Measurements from ENCODE around the gene GNPTAB. TPM values are rescaled to one million over a fixed set of nuclear protein-coding genes. Genes with fewer than 3 reads are reported as not detected.

Gene GNPTAB
- total and polyA plus RNA-seq, 2 of the 13 experiments (the other 11 are each of a cell fraction or from before 2014, with no cell fraction given): 13.6 to 19.4 TPM

- TF ChIP-seq, protein P1, sequence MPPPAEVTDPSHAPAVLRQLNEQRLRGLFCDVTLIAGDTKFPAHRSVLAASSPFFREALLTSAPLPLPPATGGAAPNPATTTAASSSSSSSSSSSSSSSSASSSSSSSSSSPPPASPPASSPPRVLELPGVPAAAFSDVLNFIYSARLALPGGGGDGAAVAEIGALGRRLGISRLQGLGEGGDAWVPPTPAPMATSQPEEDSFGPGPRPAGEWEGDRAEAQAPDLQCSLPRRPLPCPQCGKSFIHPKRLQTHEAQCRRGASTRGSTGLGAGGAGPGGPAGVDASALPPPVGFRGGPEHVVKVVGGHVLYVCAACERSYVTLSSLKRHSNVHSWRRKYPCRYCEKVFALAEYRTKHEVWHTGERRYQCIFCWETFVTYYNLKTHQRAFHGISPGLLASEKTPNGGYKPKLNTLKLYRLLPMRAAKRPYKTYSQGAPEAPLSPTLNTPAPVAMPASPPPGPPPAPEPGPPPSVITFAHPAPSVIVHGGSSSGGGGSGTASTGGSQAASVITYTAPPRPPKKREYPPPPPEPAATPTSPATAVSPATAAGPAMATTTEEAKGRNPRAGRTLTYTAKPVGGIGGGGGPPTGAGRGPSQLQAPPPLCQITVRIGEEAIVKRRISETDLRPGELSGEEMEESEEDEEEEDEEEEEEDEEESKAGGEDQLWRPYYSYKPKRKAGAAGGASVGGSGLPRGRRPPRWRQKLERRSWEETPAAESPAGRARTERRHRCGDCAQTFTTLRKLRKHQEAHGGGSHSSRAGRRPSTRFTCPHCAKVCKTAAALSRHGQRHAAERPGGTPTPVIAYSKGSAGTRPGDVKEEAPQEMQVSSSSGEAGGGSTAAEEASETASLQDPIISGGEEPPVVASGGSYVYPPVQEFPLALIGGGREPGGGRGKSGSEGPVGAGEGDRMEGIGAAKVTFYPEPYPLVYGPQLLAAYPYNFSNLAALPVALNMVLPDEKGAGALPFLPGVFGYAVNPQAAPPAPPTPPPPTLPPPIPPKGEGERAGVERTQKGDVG (CRISPR knock-in tag; IDR thresholded peaks at IDR 0.05; ENCODE audit: borderline replicate concordance): no peak
- TF ChIP-seq ZSCAN25 (CRISPR knock-in tag; IDR thresholded peaks at IDR 0.05) (peak; percentile 63; the same call in 1 of the 2 replicates), POLR2AphosphoS5 (IDR thresholded peaks at IDR 0.05; ENCODE audit: low read depth, low read length) (no peak), KLF6 (CRISPR knock-in tag; IDR thresholded peaks at IDR 0.05) (no peak), FOXK1 (CRISPR knock-in tag; IDR thresholded peaks at IDR 0.05; ENCODE audit: borderline replicate concordance, low read depth) (no peak), ZNF883 (CRISPR knock-in tag; IDR thresholded peaks at IDR 0.05; ENCODE audit: not compliant biosample characterization) (no peak), EZH2 (conservative IDR thresholded peaks at IDR 0.05; ENCODE audit: low read depth, low read length) (no peak), XRCC5 (optimal IDR thresholded peaks at IDR 0.05; ENCODE audit: low read length) (peak; percentile 27), RFX1 (IDR thresholded peaks at IDR 0.05) (no peak), ZMYM3 (CRISPR knock-in tag; IDR thresholded peaks at IDR 0.05) (0 out of 2 replicates have a peak, but pooled peaks have one; percentile 40), ZNF749 (CRISPR knock-in tag; IDR thresholded peaks at IDR 0.05; ENCODE audit: borderline replicate concordance) (no peak), MTERF4 (CRISPR knock-in tag; IDR thresholded peaks at IDR 0.05) (no peak), SP5 (CRISPR knock-in tag; IDR thresholded peaks at IDR 0.05; ENCODE audit: borderline replicate concordance, low read depth) (peak; percentile 51; the same call in 1 of the 2 replicates), ZNF12 (CRISPR knock-in tag; IDR thresholded peaks at IDR 0.05) (no peak), BCL3 (CRISPR knock-in tag; IDR thresholded peaks at IDR 0.05) (no peak), GTF3A (CRISPR knock-in tag; conservative IDR thresholded peaks at IDR 0.05) (no peak), ETV6 (CRISPR knock-in tag; conservative IDR thresholded peaks at IDR 0.05) (no peak), CCDC6 (CRISPR knock-in tag; IDR thresholded peaks at IDR 0.05) (0 out of 2 replicates have a peak, but pooled peaks have one; percentile 30), ZFP41 (CRISPR knock-in tag; IDR thresholded peaks at IDR 0.05; ENCODE audit: borderline replicate concordance) (no peak), ZBTB21 (CRISPR knock-in tag; IDR thresholded peaks at IDR 0.05) (no peak)
- TF ChIP-seq, protein P2, sequence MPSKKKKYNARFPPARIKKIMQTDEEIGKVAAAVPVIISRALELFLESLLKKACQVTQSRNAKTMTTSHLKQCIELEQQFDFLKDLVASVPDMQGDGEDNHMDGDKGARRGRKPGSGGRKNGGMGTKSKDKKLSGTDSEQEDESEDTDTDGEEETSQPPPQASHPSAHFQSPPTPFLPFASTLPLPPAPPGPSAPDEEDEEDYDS (CRISPR knock-in tag; IDR thresholded peaks at IDR 0.05): peak; percentile 40; the same call in 1 of the 2 replicates
- TF ChIP-seq, protein P3, sequence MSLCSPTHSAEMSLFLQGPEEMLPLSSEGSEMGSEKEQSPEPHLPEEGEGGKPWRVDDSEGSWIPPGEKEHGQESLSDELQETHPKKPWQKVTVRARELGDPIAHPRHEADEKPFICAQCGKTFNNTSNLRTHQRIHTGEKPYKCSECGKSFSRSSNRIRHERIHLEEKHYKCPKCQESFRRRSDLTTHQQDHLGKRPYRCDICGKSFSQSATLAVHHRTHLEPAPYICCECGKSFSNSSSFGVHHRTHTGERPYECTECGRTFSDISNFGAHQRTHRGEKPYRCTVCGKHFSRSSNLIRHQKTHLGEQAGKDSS (CRISPR knock-in tag; IDR thresholded peaks at IDR 0.05; ENCODE audit: borderline replicate concordance, low read depth): no peak
Measured at GRCh38 chr12:101830367-101831325, at the start of gene GNPTAB (continued).
